ENCODE measurements around the gene OR51B5. TPM values are rescaled to one million over a fixed set of nuclear protein-coding genes. Genes with fewer than 3 reads are reported as not detected.
"Not testable (repeated sequence)": the region's sequence is repeated elsewhere in the genome, so short reads cannot be mapped to it uniquely, and the experiment has no call there.

The OR51B5 gene
- total RNA-seq, 1 donor from 2014 or later, result 1.2 TPM

DNA sequence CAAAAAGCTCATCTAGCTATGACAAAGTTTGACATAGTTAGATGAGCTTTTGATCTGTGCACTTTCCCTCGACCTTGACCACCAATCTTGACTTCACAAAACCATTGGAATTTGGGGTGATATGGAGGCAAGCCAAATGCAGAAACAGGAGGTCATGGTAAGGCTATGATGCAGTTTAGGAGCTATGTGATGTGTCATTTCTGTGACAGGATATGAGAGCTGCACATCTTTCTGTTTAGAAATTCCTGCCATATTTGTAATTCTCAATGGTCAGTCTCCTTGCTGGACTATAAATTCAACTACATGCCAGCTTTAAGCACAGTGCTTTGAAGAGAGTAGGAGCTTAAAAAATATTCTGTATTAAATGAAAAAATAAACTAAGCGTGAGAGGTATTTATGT lies 20.9 kb upstream of the OR51B5 start:
- intact Hi-C loops (cut with DNase I), result no loop called here
- Histone ChIP-seq H3K4me1 (no peaks in the 10 kb centered on the region), H3K4me3 (no peak overlapping the region), H3K27me3 (no peaks in the 10 kb centered on the region), H3K9me3 (no peaks in the 10 kb centered on the region), H3K36me3 (no peaks in the 10 kb centered on the region), H3K27ac (no peak overlapping the region)
- DNase-seq (ENCODE audit: extremely low spot score in 2 of 2), result no peak
- no peak for TF ChIP-seq POLR2A (IDR thresholded peaks at IDR 0.05)
- TF ChIP-seq POLR2AphosphoS5 (IDR thresholded peaks at IDR 0.05; ENCODE audit: insufficient read depth in 1 of 2, low read depth in 1 of 2), result no peak
- TF ChIP-seq, protein P1, sequence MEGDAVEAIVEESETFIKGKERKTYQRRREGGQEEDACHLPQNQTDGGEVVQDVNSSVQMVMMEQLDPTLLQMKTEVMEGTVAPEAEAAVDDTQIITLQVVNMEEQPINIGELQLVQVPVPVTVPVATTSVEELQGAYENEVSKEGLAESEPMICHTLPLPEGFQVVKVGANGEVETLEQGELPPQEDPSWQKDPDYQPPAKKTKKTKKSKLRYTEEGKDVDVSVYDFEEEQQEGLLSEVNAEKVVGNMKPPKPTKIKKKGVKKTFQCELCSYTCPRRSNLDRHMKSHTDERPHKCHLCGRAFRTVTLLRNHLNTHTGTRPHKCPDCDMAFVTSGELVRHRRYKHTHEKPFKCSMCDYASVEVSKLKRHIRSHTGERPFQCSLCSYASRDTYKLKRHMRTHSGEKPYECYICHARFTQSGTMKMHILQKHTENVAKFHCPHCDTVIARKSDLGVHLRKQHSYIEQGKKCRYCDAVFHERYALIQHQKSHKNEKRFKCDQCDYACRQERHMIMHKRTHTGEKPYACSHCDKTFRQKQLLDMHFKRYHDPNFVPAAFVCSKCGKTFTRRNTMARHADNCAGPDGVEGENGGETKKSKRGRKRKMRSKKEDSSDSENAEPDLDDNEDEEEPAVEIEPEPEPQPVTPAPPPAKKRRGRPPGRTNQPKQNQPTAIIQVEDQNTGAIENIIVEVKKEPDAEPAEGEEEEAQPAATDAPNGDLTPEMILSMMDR (IDR thresholded peaks at IDR 0.05), result no peak

DNA sequence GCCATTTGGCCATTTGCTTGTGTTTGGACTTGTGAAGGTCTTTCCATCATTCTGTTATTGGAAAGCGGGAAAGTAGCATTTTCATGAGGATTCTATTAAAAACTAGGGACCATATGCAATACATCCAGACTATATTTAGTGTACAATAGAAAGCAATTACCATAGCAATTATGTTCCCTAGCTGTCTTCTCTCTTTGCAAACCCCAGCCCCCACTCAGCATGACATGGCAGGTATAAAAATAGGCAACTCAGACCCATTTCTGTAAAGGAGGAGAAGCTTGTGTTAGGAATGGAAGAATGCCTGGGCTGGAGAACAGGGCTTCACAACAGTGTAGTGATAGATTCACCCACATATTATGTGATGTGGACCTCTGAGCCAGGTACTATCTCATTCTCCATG lies 20.4 kb upstream of the OR51B5 start:
- Histone ChIP-seq H3K27me3 (no peaks in the 10 kb centered on the region), H3K9me3 (no peaks in the 10 kb centered on the region), H3K4me1 (no peaks in the 10 kb centered on the region), H3K4me3 (no peak overlapping the region), H3K36me3 (no peaks in the 10 kb centered on the region), H3K27ac (no peak overlapping the region)
- no peak for DNase-seq (ENCODE audit: extremely low spot score in 2 of 2)
- intact Hi-C loops (cut with DNase I), result no loop called here
- TF ChIP-seq POLR2AphosphoS5 (IDR thresholded peaks at IDR 0.05; ENCODE audit: insufficient read depth in 1 of 2, low read depth in 1 of 2), result no peak
- no peak for TF ChIP-seq POLR2A (IDR thresholded peaks at IDR 0.05)
- TF ChIP-seq, protein P1 (IDR thresholded peaks at IDR 0.05), result no peak

DNA sequence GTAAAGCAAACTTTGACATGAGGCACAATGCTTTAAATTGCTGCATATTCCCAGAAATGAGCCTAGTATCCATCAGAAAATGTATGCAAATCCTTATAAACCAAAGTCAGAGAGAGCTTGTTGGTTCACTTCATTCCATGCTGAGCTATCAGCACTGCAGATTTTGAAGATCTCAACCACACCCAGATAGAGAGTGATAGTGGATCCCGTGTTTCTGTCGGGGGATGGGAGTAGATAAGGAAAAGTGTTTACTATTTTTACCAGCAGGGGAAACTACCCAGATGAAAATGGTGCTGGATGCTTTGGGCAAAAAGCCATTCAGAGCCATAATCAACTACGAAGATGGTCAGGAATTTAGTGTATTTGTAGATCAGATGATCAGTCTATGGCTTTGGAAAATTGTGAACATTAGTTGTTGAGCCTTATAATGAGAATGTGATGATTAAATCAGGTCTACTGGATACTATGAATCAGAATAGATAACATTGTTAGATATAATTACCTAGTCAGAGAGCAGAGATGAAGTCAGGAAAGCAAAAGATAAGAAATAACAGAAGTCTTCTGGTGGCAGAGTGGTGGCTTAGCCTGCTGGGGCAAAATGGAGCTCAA lies 18.8 kb upstream of the OR51B5 start:
- Histone ChIP-seq H3K27ac (no peak overlapping the region), H3K36me3 (no peaks in the 10 kb centered on the region), H3K4me3 (no peak overlapping the region), H3K4me1 (no peaks in the 10 kb centered on the region), H3K9me3 (no peaks in the 10 kb centered on the region), H3K27me3 (no peaks in the 10 kb centered on the region)
- DNase-seq (ENCODE audit: extremely low spot score in 2 of 2), result no peak
- TF ChIP-seq POLR2AphosphoS5 (IDR thresholded peaks at IDR 0.05; ENCODE audit: insufficient read depth in 1 of 2, low read depth in 1 of 2) (no peak), POLR2A (IDR thresholded peaks at IDR 0.05) (no peak)
- TF ChIP-seq, protein P1 (IDR thresholded peaks at IDR 0.05), result no peak
- intact Hi-C loops (cut with DNase I), result no loop called here

DNA sequence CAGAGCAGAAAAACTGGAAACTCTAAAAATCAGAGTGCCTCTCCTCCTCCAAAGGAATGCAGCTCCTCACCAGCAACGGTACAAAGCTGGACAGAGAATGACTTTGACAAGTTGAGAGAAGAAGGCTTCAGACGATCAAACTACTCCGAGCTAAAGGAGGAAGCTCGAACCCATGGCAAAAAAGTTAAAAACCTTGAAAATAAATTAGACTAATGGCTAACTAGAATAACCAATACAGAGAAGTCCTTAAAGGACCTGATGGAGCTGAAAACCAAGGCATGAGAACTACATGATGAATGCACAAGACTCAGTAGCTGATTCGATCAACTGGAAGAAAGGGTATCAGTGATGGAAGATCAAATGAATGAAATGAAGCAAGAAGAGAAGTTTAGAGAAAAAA lies 12.7 kb upstream of the OR51B5 start:
- H3K27me3 ChIP-seq; H3K27ac ChIP-seq; intact Hi-C loops (cut with DNase I); H3K4me1 ChIP-seq; H3K4me3 ChIP-seq; H3K36me3 ChIP-seq; H3K9me3 ChIP-seq; DNase-seq (ENCODE audit: extremely low spot score in 2 of 2): not testable (repeated sequence)

DNA sequence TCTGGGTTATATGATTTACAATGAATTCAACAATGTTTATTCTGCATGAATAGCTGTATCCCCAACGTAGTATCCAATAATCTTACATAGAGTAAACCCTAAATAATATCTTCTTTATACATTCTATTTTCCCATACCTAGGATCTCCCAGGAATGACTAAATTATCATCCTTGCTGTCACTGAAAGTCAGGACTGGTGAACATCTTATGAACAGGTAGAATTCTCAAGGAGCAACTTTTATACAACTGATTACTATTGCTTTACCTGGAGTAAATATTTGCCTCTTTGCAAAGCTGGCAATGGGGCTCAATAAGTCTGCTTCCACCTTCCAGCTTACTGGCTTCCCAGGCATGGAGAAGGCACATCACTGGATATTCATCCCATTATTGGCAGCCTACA lies 7.9 kb upstream of the OR51B5 start, which contains the start of gene OR51B6:
TSS of gene OR51B6 (plus strand) at position 301 of the 400 bp plus-strand sequence. CDS start at position 301, 0 bp downstream.
- no peak for TF ChIP-seq POLR2A (IDR thresholded peaks at IDR 0.05)
- no peak for TF ChIP-seq POLR2AphosphoS5 (IDR thresholded peaks at IDR 0.05; ENCODE audit: insufficient read depth in 1 of 2, low read depth in 1 of 2)
- TF ChIP-seq, protein P1 (IDR thresholded peaks at IDR 0.05), result no peak
- H3K27me3 ChIP-seq, result no peaks in the 10 kb centered on the region
- no peaks in the 10 kb centered on the region for H3K9me3 ChIP-seq
- no peaks in the 10 kb centered on the region for H3K36me3 ChIP-seq
- H3K4me1 ChIP-seq, result no peaks in the 10 kb centered on the region
- intact Hi-C loops (cut with DNase I), result no loop called here
- H3K27ac ChIP-seq, result no peak within 1 kb of the TSS
- no peak for DNase-seq (ENCODE audit: extremely low spot score in 2 of 2)
- no peak within 1 kb of the TSS for H3K4me3 ChIP-seq
